GM18951 (cell line): ENCODE measurements around the gene NCAM1.

ENCODE experiments used
- POLR2A ChIP-seq: IDR thresholded peaks from 4 replicates; pipeline ENCODE4 v1.6.1; 2011; ENCODE audit warnings: mild to moderate bottlenecking; ENCODE audit not compliant: insufficient read length, insufficient read depth; ENCODE audit errors: extremely low read depth
- in situ Hi-C: fragments of 300-500 bp; cut with MboI; formaldehyde crosslinking; loops from one replicate; pipeline ENCODE4 v1.12.0; 2022; ENCODE audit warnings: low sequenced_read_pairs, mixed read lengths, inconsistent platforms; ENCODE audit not compliant: unreplicated experiment

NCAM1 gene

GRCh38 chr11:113253406-113253805, 292.2 kb downstream of the NCAM1 start:
- in situ Hi-C loops: no loop called here
- TF ChIP-seq POLR2A: no peak

- no peak for TF ChIP-seq POLR2A
- in situ Hi-C loops: no loop called here
Observed at GRCh38 chr11:113255096-113255495, 293.9 kb downstream of the NCAM1 start.

DNA sequence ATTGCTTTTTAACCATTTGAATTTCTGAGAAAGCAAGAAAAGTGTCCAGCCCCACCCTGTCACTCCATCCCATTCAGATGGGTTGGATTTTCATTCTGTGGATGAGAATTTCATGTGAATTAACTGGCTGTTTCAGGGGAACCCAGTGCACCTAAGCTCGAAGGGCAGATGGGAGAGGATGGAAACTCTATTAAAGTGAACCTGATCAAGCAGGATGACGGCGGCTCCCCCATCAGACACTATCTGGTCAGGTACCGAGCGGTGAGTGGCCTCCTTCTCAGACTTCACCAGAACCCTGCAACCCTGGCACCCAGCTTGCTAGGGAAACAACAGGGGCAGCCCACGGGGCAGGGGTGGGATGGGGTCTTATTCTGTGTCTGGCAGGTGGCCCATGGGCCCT, 294.5 kb downstream of the NCAM1 start:
- TF ChIP-seq POLR2A: no peak
- in situ Hi-C loops: no loop called here

DNA sequence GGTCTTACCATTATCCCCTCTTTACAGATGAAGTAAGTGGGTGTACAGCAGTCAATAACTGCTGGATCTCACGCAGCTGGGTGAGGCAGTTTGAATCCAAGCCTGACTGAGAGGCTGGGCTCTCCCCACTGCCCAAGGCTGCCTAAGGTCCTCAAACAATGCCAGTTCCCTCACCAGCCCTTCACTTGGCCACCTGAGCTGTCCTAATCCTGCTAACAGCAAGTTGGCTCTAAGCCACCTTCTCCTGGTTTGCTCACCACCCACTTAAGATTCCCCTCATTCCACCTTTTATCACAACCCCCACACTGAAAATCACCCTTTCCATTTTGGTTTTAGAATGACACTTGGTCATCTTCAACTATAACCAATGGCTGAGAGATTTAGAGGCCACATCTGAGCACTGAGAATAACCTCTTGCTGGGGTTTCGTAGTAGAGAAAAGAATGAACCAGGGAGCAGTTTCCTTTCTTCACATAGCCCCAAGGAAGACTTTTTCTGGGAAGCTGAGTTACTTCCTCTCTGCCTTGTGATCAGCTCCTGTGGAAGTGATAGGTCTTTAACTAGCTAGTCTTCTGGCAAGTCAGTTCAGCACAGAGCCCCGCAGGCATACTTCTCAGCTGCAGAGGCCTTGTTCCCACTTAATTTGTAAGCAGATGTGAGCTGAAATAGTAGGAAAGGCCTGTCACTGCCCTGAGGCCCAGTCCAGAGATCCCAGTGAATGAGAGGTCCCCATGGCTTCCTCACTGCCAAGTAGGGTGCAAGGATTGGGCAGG, 295.4 kb downstream of the NCAM1 start:
- in situ Hi-C loops: no loop called here
- no peak for TF ChIP-seq POLR2A

DNA sequence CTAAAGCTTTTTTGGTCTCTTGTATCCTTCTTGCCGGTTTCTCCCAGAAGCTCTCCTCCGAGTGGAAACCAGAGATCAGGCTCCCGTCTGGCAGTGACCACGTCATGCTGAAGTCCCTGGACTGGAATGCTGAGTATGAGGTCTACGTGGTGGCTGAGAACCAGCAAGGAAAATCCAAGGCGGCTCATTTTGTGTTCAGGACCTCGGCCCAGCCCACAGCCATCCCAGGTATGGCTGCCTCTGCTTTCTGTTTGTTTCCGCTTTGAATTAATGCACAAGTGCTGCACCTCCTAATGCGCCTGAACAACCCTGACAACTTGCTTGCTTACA, 298.8 kb downstream of the NCAM1 start:
- in situ Hi-C loops: no loop called here

DNA sequence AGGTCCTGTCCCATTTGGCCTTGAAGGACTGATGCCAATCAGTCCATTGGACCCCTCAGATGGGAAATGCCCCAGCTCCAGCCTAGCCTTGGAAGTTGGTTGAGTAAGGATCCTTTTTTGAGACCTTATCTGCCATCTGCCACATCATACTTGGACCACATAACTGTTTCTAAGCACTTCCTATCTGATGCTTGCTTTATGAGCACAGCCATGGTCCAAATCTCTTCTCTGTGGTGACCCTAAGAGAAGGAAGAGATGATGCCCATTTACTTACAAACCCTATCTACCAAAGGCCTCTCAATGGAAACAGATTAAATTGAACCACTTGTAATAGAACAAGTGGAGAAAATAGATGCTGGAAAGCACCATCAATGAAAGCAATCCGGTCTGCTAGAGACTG, 299.3 kb downstream of the NCAM1 start:
- no peak for TF ChIP-seq POLR2A

More for the DNA sequence above, 298.8 kb downstream of the NCAM1 start:
- TF ChIP-seq POLR2A: no peak

DNA sequence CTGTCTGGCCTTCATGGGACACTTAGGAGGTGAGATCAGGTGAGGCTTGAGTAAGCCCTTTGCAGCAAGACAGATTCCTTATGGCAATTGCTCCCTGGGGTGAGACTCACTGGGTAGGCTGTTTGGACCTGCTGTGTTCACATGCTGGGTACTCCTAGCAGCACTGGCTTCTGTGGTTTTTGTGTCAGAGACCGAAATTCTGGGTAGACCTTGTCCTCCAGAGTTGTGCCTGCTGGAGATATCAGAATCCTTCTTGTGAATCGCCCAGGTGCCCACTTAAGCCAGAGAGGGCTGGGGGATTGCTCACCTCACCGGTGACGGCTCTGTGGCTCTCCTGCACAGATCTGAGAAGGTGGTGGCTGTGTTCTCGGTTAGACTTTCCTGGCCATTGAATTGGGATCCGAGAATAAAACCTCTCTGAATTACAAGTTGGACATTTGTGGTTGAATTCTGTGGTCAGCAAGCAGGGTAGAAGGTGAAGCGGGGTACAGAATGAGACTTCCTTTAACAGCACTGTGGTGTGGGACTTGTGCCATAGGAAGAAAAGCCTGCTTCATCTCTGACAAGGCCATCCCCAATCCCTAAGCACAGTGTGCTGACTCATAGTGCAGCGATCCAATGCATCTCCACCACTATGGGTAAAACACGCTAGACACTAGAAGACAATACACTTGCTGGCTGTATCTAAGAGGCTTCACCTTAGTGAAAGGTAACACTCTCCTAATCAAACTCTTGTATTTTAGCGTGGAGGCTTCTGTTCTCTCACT, 300.7 kb downstream of the NCAM1 start:
- in situ Hi-C loops: no loop called here
- TF ChIP-seq POLR2A: no peak

More for the DNA sequence above, 299.3 kb downstream of the NCAM1 start:
- in situ Hi-C loops: no loop called here

GRCh38 chr11:113262594-113262993, 301.4 kb downstream of the NCAM1 start:
- TF ChIP-seq POLR2A: no peak
- in situ Hi-C loops: no loop called here

GRCh38 chr11:113263458-113264259, 302.4 kb downstream of the NCAM1 start:
- no peak for TF ChIP-seq POLR2A
- in situ Hi-C loops: no loop called here

DNA sequence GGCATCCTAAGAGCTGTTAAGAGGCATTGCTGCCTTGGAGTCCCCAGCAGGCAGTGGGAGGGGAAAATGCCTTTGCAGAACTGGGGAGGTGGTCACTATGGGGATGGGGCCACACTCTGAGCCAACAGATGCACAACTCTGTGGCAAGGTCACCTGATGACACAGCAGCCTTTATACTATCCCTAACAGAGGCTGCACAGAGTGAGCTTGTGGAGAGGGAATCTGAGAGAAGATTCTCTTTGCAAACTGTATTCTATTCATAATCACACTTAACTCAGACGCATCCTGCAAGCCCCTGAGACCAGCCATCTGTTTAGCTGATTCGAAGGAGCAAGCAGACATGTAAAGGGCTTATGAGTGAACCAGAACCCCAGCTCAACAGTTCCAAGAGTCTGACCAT, 304.1 kb downstream of the NCAM1 start:
- TF ChIP-seq POLR2A: no peak
- in situ Hi-C loops: no loop called here

DNA sequence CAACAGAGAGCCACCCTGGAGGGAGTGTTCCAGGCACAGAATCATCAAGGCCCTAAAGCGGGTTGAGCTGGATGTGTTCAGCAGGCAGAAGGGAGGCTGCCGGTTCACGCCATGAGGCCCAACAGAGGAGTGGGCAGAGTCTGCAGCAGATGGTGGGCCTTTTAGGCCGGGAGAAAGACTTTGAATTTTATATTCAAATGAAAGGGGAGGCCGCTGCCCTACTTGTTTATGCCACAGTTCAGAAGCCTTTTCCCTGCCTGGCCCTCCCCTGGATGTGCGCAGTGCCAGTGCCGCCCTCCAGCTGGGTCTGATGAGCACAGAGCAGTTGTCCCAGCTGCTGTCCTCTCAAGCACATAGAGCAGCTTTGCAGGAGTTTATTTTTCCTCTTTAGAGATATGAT, 306.3 kb downstream of the NCAM1 start:
- in situ Hi-C loops: no loop called here

DNA sequence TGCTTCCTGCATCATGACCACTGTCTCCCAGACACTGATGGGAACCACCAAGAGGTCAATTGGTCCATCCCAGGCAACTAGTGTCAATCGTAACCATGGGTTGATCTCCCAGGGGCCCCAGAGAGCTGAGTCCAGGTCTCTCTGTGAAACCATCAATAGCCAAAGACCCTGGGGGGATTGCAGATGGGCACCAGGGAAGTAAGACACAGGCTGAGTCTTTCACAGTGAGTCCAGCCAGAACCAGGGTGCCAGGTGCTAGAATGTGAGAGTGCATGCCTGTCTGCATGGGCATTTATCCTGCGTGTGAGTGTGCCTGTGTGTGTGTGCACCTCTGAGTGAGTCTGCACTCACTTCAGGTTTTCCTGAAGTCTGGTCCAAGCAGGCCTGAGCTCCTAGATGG, 307.9 kb downstream of the NCAM1 start:
- no peak for TF ChIP-seq POLR2A

More for the DNA sequence above, 306.3 kb downstream of the NCAM1 start:
- no peak for TF ChIP-seq POLR2A

DNA sequence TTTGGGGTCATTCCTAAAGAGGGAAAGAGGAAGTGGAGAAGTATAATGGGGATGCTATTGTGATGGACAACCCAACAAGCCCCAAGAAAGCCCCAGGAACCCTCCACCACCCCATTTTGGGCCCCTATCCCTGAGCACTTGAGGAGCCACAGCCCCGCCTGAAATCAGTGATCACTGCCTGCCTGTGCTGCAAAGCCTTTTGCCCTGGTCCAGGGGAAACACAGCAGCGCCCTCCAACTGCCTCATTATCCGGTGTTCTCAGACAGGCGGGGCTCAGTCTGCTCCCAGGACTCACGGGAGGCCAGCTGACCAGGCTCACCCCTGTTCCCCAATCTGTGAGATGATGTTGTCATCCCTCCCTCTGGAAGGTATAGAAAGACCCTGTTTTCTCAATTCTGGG, 308.4 kb downstream of the NCAM1 start:
- in situ Hi-C loops: no loop called here
- no peak for TF ChIP-seq POLR2A

More for the DNA sequence above, 307.9 kb downstream of the NCAM1 start:
- in situ Hi-C loops: no loop called here

DNA sequence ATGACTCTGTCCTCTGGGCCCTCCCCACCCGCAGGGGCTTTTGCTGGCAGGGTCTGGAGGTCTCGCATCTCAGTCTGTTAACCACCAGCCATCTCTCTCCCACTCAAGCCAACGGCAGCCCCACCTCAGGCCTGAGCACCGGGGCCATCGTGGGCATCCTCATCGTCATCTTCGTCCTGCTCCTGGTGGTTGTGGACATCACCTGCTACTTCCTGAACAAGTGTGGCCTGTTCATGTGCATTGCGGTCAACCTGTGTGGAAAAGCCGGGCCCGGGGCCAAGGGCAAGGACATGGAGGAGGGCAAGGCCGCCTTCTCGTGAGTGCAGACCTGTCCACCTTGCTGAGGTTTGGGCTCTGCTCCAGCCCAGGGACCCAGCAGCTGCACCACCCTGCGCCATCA, 308.9 kb downstream of the NCAM1 start:
- TF ChIP-seq POLR2A: no peak
- in situ Hi-C loops: no loop called here
